Measurements from ENCODE around the gene ETFBKMT. TPM values are rescaled to one million over a fixed set of nuclear protein-coding genes. Genes with fewer than 3 reads are reported as not detected.

The ETFBKMT gene
- total RNA-seq, 1 experiment from 2014 or later, result 2.0 TPM

DNA sequence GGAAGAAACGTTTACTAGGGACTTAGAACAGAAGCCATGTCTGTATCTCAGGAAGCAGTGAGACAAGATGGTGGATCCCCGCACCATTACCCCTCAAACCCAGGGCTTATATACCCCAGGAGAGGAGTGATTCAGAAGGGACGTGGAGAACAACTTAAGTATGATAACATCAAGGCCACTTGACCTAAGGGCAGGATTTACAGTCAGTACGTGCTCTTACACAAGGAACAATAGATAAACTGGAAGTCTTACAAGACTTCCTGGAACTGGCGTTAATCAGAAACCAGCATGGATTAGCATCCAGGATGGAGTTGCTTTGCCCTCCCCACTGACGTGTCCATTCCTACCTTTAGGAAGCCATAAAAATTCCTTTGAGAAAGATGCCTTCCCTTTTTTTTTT is 8.6 kb upstream of the ETFBKMT start:
- no peak overlapping the region for H3K27ac Mint-ChIP-seq
- CTCF ChIA-PET, result interaction anchor here (0.6 kb wide), 1 partner anchor 1028 kb away, joined by 3 read pairs; the partner anchor contains the start of gene DNM1L
- no peaks in the 10 kb centered on the region for H3K36me3 Mint-ChIP-seq
- ATAC-seq (no peak), DNase-seq (ENCODE audit: low spot score) (no peak)
- TF ChIP-seq, protein P1, sequence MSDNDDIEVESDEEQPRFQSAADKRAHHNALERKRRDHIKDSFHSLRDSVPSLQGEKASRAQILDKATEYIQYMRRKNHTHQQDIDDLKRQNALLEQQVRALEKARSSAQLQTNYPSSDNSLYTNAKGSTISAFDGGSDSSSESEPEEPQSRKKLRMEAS (CRISPR knock-in tag; IDR thresholded peaks at IDR 0.05), result no peak
- TF ChIP-seq ZNF317 (CRISPR knock-in tag; IDR thresholded peaks at IDR 0.05; ENCODE audit: borderline replicate concordance, low read depth), result no peak
- TF ChIP-seq, protein P2, sequence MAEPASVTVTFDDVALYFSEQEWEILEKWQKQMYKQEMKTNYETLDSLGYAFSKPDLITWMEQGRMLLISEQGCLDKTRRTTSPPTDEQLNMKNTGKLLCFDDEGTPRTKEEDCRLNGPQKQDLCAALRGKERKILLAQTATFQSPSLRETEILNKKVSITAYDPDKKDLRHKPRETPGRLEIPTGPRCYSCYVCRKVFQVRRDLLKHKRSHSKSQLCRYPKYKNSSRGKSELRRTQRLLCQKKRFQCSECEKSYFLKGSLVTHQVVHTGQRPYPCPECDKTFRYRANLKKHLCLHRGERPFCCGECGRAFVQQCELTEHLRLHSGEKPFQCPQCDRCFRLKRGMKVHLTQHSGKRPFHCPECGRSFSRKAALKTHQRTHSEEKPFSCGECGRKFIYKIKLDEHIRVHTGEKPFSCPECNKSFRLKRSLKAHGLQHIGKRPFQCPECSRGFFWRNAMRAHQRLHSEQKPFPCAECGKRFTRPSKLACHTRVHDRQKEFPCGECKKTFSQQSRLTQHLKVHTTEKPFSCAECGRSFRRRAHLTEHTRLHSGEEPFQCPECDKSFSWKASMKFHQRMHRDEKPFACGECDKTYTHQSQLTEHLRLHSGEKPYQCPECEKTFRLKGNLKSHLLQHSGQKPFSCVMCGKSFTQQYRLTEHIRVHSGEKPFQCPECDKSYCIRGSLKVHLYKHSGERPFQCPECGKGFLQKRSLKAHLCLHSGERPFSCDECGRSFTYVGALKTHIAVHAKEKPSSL (CRISPR knock-in tag; conservative IDR thresholded peaks at IDR 0.05), result no peak
- TF ChIP-seq, protein P3, sequence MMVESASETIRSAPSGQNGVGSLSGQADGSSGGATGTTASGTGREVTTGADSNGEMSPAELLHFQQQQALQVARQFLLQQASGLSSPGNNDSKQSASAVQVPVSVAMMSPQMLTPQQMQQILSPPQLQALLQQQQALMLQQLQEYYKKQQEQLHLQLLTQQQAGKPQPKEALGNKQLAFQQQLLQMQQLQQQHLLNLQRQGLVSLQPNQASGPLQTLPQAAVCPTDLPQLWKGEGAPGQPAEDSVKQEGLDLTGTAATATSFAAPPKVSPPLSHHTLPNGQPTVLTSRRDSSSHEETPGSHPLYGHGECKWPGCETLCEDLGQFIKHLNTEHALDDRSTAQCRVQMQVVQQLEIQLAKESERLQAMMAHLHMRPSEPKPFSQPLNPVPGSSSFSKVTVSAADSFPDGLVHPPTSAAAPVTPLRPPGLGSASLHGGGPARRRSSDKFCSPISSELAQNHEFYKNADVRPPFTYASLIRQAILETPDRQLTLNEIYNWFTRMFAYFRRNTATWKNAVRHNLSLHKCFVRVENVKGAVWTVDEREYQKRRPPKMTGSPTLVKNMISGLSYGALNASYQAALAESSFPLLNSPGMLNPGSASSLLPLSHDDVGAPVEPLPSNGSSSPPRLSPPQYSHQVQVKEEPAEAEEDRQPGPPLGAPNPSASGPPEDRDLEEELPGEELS (CRISPR knock-in tag; IDR thresholded peaks at IDR 0.05), result no peak
- TF ChIP-seq, protein P4, sequence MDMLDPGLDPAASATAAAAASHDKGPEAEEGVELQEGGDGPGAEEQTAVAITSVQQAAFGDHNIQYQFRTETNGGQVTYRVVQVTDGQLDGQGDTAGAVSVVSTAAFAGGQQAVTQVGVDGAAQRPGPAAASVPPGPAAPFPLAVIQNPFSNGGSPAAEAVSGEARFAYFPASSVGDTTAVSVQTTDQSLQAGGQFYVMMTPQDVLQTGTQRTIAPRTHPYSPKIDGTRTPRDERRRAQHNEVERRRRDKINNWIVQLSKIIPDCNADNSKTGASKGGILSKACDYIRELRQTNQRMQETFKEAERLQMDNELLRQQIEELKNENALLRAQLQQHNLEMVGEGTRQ (CRISPR knock-in tag; IDR thresholded peaks at IDR 0.05), result no peak
- no peak for TF ChIP-seq GRHL2 (CRISPR knock-in tag; IDR thresholded peaks at IDR 0.05; ENCODE audit: insufficient replicate concordance, severe bottlenecking)
- TF ChIP-seq SMAD4 (CRISPR knock-in tag; IDR thresholded peaks at IDR 0.05), result no peak
- no peak for TF ChIP-seq ELF4 (CRISPR knock-in tag; IDR thresholded peaks at IDR 0.05; ENCODE audit: low read depth)
- no peak for TF ChIP-seq ESRRA (CRISPR knock-in tag; IDR thresholded peaks at IDR 0.05; ENCODE audit: borderline replicate concordance)
- no peak for TF ChIP-seq SP1 (CRISPR knock-in tag; conservative IDR thresholded peaks at IDR 0.05)
- no peak for TF ChIP-seq ZNF121 (CRISPR knock-in tag; IDR thresholded peaks at IDR 0.05)
- no peak for TF ChIP-seq NFYB (CRISPR knock-in tag; conservative IDR thresholded peaks at IDR 0.05; ENCODE audit: low read depth)
- TF ChIP-seq TEAD4 (CRISPR knock-in tag; IDR thresholded peaks at IDR 0.05), result no peak
- no peak for TF ChIP-seq HMGA2 (CRISPR knock-in tag; IDR thresholded peaks at IDR 0.05)
- no peak for TF ChIP-seq OVOL2 (CRISPR knock-in tag; IDR thresholded peaks at IDR 0.05; ENCODE audit: borderline replicate concordance)
- TF ChIP-seq, protein P5, sequence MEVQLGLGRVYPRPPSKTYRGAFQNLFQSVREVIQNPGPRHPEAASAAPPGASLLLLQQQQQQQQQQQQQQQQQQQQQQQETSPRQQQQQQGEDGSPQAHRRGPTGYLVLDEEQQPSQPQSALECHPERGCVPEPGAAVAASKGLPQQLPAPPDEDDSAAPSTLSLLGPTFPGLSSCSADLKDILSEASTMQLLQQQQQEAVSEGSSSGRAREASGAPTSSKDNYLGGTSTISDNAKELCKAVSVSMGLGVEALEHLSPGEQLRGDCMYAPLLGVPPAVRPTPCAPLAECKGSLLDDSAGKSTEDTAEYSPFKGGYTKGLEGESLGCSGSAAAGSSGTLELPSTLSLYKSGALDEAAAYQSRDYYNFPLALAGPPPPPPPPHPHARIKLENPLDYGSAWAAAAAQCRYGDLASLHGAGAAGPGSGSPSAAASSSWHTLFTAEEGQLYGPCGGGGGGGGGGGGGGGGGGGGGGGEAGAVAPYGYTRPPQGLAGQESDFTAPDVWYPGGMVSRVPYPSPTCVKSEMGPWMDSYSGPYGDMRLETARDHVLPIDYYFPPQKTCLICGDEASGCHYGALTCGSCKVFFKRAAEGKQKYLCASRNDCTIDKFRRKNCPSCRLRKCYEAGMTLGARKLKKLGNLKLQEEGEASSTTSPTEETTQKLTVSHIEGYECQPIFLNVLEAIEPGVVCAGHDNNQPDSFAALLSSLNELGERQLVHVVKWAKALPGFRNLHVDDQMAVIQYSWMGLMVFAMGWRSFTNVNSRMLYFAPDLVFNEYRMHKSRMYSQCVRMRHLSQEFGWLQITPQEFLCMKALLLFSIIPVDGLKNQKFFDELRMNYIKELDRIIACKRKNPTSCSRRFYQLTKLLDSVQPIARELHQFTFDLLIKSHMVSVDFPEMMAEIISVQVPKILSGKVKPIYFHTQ (CRISPR knock-in tag; IDR thresholded peaks at IDR 0.05), result no peak
- TF ChIP-seq MXD4 (CRISPR knock-in tag; IDR thresholded peaks at IDR 0.05; ENCODE audit: borderline replicate concordance), result no peak
- TF ChIP-seq ZNF416 (CRISPR knock-in tag; IDR thresholded peaks at IDR 0.05), result no peak
- TF ChIP-seq, protein P6, sequence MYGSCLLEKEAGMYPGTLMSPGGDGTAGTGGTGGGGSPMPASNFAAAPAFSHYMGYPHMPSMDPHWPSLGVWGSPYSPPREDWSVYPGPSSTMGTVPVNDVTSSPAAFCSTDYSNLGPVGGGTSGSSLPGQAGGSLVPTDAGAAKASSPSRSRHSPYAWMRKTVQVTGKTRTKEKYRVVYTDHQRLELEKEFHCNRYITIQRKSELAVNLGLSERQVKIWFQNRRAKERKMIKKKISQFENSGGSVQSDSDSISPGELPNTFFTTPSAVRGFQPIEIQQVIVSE (CRISPR knock-in tag; IDR thresholded peaks at IDR 0.05; ENCODE audit: borderline replicate concordance), result no peak
- POLR2A ChIA-PET, result no interaction called here
- no peaks in the 10 kb centered on the region for H3K9me3 Mint-ChIP-seq
- H3K4me3 Mint-ChIP-seq, result no peak overlapping the region
- peaks cover 7% of the 10 kb centered on the region; the same call in 1 of the 2 replicates for H3K4me1 Mint-ChIP-seq
- H3K27me3 Mint-ChIP-seq (ENCODE audit: low read depth), result no peaks in the 10 kb centered on the region

All from WTC11 (cell line).